Measurements from ENCODE around the gene DHCR7.

Gene DHCR7

DNA sequence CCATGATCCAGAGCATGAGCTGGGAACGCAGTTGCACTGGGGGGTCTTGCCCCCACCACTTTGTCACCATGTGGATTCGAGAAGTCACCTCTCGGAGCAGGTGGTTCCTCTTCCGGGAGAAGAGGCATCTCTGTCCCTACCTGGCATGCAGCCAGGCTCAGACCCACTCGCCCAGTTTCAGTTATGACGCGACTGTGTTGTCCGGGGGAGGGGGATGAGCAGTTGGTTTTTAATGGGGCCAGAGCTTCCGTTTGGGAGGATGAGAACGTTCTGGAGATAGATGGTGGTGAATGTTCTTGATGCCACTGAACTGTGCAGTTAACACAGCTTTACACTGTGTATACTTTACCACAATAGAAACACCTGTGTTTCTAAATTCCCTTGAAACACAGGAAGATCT is 41.5 kb downstream of the DHCR7 start:
- DNase-seq: no peak

DNA sequence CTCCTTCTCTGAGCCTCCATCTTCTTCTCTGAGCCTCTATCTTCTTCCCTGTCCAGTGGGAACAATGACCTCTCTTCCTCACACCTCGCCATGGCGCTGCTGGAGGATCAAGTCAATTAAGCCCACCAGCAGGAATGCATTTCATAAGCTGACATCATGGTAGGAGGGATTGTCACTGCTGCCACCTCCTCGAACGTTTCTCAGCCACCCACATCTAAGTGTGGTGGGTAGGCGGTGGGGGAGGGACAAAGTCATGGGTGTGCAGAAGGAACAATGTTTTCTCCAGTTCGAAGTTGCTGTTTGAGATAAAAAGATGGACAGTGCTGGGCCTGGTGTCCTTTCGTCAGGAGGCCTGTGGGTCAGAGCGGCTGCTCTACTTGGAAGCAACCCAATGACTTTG is 44.0 kb downstream of the DHCR7 start:
- DNase-seq: no peak

DNA sequence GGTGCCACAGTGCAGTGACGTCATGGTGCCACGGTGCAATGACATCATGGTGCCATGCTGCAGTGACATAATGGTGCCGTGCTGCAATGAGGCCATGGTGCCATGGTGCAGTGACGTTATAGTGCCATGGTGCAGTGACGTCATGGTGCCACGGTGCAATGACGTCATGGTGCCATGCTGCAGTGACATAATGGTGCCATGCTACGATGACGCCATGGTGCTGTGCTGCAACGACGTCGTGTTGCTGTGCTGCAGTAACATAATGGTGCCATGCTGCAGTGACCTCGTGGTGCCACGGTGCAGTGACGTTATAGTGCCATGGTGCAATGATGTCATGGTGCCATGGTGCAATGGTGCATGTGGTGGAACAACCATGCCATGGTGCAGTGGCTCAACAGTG is 45.3 kb downstream of the DHCR7 start:
- no peak for DNase-seq

DNA sequence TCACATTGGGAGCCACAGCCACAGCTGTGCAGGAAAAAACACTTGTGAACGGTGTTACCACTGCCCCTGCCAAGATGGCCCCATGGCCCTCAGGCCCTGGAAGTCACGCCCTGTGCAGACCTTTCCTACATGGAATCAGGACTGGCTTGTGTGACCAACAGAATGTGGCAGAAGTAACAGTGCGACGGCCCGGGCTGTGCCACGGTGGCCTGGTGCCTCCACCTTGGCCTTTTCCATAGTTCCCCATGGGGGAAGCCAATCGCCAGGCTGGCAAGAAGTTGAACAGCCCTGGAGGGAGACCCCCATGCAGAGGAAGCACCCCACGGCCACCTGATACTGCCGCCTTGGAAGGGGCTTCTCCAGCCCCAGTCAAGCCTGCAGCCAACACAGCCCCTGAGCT is 48.0 kb downstream of the DHCR7 start:
- DNase-seq: no peak

DNA sequence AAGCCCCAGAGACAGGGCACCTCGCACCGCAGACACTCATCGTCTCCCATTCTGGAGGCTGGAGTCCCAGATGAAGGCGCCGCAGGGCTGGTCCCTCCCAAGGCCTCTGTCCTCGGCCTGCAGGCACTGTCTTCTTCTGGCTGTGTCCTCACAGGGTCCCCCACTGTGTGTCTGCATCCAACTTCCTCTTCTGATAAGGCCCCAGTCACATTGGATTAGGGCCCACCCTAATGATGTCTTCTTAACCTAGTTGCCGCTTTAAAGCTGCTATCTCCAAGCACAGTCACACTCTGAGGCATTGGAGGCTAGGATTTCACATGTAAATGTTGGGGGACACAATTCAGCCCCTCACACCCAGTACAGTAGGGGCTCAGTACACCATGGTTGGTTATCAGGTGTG is 48.9 kb downstream of the DHCR7 start:
- DNase-seq: no peak

DNA sequence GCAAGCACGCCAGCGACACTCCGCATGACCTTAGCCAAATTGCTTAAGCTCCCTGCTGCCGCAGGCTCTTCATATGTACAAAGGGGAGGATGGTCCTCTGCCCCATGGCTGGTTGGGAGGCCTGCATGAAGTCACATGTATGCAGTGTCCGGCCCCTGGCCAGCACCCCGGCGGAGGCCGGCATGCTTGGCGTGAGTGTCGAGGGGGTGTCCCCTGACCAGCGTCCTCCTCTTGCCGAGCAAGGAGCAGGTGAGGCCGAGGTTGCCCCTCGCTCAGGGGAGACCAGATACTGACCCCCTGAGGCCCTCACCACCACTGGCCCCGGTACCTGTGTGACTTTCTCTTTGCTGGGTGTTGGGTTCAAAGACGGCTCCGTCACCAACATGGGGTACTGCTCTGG is 50.2 kb downstream of the DHCR7 start:
- DNase-seq: no peak

DNA sequence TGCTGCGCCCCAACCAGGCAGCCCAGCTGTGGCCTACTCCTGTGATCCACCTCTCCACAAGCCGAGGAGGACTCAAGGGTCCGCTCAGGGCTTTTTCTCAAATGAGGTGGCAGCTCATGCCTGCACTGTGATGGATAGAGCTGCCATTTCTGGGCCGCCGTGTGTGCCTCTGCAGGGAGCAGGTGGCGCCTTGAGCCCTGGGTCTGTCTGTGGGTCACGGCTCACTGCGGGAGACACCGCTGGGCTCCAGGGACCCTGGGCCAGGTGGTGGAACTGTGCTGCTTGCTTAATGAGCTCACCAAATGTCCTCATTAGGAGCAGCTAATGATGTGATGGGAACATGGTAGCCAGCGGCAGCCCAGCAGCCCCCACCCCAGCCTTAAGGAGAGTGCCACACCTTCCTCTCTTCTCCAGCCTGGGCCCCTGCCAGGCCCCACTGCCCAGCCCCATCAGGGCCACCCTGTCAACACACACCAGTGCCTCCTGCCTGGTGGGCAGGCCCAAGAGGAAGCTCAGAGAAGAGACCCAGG is 50.8 kb downstream of the DHCR7 start:
- DNase-seq: no peak

DNA sequence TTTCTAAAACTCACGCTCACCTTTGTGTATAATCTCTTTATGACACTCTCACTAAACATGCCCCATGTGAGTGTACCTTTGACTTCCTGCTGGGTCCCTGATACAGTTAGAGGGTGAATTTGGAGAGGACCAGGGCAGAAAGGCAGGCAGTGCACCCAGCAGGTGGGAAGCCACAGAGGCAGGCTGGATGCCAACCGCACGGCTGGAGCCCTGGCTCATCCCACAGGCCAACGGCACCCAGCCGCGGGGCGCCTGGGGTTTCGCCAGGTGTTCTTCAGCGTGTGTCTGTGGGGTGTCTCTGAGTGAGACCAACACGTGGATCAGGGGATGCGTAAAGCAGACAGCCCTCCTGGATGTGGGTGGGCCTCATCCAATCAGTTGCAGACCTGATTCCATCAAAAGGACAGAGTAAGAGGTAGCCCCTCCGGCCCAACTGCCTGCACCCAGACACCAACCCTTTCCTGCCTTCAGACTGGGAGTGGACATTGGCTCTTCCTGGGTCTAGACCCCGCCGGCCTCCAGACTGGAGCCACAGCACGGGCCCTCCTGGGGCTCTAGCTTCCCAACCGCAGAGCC is 51.6 kb downstream of the DHCR7 start:
- DNase-seq: no peak

DNA sequence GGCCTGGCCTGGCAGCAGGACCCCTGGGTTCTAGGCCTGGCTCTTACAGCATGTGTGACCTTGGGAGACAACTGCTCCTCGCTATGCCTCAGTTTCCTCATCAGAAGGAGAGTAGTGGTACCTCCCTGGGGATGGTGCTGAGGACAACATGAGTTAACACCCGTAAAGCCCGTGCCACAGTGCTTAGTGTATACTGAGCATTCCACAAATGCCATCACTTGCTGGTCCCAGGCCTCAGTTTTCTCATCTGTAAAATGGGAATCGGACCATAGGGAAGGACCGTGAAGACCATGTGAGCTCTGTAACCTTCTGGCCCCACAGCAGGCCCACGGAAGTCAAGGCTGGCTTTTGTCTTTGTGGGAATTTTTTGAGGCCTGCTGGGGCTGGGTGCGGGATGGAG is 52.4 kb downstream of the DHCR7 start:
- DNase-seq: no peak

DNA sequence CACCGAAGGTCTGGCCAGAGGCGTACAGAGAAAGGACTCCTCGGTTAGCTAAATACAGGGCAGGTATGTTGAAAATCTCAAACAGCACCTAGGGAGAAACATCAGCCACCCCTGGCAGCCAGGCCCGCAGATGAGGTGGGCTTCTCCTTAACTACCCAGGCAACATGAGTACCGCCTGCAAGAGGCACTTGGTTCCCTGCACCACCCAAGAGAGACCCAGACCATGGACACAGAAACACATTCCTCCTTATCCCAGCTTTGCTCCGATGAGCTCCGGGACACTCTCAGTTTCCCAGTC is 53.0 kb downstream of the DHCR7 start:
- DNase-seq: no peak

DNA sequence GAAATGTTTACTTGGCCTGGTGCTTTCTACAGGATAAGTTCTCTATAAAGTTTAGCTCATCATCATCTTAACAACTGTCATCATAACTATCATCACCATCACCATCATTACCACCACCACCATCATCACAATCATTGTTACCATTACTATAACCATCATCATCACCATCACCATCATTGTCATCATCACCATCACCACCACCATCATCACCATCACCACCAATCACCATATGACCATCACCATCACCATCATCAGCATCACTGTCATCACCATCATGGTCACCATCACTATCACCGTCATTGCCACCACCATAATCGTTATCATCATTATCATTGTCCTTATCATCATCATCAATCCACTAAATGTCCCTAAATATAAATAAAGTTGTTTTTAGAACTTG is 54.9 kb downstream of the DHCR7 start:
- no peak for DNase-seq

DNA sequence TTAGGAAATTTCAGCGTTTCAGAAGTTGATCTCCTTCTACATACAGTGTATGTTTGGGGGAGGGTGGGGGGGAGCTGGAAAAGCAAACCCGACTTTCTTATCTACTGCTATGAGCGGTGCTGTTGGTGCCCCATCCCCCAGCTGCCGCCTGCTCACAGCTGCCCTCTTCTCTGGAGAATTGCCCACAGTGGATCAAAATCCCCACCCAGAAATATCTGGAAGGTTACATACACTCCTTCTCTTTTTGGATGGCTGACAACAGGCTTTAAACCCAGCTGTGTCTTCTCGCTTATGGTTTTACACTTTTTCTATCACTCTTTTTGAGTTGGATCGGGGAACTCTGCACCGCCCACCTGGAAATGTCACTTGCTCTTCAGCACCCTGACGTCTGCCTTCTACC is 56.4 kb downstream of the DHCR7 start:
- no peak for DNase-seq

DNA sequence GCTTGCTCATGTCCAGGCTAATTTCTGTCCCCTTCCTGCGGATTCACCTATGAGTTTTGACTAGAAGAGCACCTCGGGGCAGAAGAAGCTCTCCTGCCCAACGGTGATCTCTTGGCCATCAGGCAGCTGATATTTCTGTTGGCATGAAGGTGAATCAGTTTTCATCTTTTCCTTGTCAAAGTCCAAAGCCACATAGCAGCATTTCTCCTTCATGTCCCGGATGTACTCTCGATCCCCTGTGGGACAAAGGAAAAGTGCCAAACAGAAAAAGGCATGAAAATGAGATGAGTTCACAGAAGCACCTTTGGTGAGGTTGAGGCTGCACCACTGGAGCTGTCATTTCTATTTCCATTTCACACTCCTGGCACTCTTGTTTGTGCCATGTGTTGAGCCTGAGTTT is 56.8 kb downstream of the DHCR7 start:
- no peak for DNase-seq

DNA sequence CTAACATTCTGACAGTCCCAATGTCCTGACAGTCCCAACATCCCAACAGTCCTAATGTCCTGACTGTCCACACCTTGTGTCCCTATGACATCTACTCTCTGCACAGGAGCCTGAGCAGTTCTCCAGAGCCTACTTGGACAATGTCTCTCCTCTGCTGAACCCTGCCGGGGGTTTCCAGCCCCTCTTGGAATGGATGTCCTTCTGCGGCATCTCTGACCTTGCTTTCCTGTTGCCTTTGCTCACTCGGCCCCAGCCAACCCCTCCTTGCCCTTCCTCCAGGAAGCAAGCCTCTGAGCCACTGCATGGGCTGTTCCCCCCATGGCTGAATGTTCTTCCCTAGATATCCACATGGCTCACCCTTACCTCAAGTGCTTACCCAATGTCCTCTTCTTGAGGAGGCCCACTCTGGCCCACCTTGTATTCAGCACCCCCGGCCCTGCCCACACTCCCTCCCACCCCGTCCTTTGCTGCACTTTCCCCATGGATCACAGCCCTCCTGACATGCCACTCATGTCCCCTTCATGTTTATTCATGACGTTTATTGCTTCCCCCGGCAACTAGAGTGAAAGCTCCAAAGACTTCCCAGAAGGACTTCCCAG is 59.5 kb downstream of the DHCR7 start:
- no peak for DNase-seq

DNA sequence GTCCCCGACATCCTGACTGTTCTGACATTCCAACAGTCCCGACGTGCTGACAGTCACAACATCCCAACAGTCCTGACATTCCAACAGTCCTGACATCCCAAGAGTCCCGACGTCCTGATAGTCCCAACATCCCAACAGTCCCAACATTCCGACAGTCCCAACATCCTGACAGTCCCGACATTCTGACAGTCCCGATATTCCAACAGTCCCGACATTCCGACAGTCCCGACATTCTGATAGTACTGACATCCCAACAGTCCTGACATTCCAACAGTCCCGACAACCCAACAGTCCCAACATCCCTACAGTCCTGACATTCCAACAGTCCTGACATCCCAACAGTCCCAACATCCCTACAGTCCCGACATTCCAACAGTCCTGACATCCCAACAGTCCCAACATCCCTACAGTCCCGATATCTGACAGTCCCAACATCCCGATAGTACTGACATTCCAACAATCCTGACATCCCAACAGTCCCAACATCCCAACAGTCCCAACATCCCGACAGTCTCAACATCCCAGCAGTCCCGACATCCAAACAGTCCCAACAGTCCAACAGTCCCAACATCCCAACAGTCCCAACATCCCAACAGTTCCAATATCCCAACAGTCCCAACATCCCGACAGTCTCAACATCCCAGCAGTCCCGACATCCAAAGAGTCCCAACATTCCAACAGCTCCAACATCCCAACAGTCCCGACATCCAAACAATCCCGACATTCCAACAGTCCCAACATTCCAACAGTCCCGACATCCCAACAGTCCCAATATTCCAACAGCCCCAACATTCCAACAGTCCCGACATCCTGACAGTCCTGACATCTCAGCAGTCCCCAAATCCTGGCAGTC is 60.2 kb downstream of the DHCR7 start:
- DNase-seq: no peak

DNA sequence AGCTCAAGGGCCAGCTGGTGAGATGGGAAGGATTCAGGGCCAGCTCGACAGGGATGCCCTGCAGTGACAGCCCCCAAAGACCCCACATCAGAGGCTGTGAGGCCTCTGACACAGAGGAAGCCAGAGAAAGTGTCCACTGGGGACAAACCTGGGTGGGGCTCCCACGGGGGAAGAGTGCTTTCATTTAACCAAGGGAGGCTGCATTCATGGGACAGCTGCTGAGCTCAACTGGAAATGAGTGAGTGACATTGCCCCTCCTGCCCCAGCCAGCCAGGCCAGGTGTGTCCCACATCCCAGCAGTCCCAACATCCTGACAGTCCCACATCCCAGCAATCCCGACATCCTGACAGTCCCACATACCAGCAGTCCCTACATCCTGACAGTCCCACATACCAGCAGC is 61.0 kb downstream of the DHCR7 start:
- no peak for DNase-seq

DNA sequence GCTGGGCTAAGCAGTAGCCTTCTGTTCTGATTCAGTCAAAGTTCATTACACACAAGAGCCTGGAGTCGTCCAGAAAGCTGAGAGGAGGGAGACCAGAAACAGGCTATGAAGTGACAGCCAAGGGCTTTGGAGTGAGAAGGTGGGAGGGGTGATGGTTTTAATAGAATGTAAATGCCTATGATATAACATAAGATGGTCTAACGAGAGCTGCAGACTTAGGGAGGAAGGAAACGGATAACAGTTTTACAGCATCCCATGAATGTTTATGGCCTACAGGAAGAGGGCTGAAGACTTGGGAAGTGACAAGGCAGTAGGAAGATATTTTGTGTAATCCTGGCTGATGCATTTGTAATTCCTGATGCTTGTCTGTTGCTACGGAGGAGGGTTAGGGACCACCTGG is 62.0 kb downstream of the DHCR7 start:
- DNase-seq: no peak

DNA sequence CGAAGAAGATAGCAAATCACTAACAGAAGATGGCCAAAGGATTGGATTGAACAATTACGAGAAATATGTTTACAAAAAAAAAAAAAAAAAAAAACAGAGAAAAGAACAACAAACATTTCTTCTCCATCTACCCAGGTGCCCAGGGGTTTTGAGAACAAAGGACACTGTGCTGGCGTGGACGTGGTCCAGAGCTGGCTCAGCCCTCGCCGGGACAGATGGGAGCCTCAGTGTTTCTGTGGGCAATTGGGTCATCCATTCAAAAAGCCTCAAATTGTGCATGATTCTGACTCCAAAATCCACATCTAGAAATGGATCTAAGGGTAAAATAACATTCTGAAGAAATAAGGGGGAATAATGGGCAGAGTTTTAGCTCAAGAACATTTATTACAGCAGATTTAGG is 63.1 kb downstream of the DHCR7 start:
- no peak for DNase-seq

DNA sequence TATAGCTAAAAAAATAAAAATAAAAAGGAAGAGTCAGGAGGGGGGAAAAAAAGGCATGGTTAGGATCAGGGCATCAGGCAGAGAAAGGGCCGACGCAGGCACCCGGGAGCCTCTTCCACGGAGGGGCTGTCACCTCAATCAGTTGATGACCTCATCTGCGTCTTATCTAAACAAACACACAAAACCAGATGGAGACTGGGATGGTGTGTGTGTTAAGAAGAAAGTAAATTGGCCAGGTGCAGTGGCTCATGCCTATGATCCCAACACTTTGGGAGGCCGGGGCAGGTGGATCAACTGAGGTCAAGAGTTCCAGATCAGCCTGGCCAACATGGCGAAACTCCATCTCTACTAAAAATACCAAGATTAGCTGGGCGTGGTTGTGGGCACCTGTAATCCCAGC is 63.6 kb downstream of the DHCR7 start:
- no peak for DNase-seq

All from activated T-cell treated with anti-CD3 and anti-CD28 coated beads, Interleukin-2, amount 50 U/mL, for 1 hour (primary cell).